ENCODE results near the gene DNAH12. TPM values are rescaled to one million over a fixed set of nuclear protein-coding genes. Genes with fewer than 3 reads are reported as not detected.

Gene DNAH12
- total RNA-seq, 4 donors from 2014 or later = 0.16 to 0.44 (median 0.27) TPM

DNA sequence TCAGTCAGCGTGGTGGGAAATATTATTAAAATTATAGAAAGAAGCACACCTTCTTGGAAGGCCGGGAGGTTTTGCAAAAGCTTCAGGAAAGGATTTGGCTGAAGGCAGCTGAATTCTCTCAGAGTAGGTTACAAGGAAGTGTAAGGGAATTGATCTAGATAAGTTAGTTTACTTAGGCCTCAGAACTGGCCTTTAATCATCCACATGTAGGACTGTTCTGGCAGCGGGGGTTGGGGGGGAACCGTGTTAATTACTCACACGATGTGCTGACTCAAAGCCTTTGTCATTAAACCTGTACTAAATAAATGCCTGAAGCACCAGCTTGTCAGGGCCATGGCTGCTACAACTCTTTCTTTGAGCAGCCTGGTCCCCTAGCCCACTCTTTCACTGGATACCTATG is 264.5 kb downstream of the DNAH12 start:
- TF ChIP-seq CTCF (IDR thresholded peaks at IDR 0.05; ENCODE audit: low read depth) = no peak

DNA sequence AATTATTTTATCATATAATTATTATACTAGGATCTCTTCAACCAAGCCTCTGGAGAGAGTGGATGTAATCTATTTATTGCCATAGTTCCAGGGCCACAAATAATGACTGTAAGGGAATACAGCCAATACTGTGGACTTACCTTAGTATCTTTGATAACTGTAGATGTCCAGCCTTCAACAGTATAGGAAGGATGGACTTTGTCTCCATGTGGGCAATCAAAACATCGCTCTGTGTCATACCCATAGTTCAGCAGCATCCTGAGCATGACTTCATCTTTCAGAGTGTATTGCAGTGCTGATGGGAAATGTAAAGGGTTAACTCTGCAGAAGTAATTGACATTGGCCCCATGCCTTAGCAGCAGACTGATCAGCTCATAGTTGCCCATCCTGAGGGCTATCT is 265.9 kb downstream of the DNAH12 start:
- TF ChIP-seq CTCF (IDR thresholded peaks at IDR 0.05; ENCODE audit: low read depth) = no peak

DNA sequence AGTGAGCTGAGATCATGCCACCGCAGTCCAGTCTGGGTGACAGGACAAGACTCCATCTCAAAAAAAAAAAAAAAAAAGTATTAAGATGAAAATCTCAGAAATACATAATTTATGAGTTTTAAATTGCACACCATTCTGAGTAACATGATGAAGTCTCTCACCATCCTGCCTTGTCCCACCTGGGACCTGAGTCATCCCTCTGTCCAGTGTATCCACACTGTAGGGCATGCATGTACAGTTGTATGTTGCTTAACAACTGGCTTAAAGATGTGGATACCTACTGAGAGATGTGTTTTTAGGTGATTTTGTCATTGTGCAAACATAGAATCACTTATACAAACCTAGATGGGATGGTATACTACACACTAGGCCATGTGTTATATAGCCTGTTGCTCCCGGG is 268.8 kb downstream of the DNAH12 start:
- no peak for TF ChIP-seq CTCF (IDR thresholded peaks at IDR 0.05; ENCODE audit: low read depth)

GRCh38 chr3:57274845-57275244 is 269.3 kb downstream of the DNAH12 start:
- no peak for TF ChIP-seq CTCF (IDR thresholded peaks at IDR 0.05; ENCODE audit: low read depth)

DNA sequence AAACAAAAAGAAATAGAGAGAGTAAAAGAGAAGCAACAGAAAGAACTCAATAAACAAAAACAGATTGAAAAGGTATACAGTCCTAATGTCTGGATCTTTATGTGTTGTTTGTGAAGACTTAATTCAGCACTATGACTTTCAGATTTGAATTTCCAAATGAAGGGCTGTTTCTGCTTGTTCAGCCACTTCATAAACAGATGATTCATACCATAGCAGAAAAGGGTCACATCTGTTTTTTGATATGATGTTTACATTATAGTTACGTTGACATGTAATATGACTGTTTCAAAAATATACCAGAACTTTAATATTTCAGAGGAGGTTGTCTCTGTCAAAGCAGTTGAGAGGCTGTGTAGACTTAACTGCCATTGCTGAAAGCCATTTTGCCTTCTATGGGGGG is 275.7 kb downstream of the DNAH12 start:
- no peak for TF ChIP-seq CTCF (IDR thresholded peaks at IDR 0.05; ENCODE audit: low read depth)

DNA sequence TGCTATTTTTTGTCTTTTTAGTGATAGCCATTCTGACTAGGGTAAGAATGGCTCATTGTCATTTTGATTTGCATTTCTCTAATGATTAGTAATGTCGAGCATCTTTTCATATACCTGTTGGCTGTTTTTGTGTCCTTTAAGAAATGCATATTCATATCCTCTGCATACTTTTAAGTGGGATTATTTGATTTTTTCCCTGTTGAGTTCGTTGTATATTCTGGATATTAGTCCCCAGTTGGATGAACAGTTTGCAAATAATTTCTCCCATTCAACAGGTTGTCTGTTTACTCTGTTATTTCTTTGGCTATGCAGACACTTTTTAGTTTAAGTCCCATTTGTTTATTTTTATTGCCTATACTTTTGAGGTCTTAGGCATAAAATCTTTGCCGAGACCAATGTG is 282.2 kb downstream of the DNAH12 start:
- no peak for TF ChIP-seq CTCF (IDR thresholded peaks at IDR 0.05; ENCODE audit: low read depth)

DNA sequence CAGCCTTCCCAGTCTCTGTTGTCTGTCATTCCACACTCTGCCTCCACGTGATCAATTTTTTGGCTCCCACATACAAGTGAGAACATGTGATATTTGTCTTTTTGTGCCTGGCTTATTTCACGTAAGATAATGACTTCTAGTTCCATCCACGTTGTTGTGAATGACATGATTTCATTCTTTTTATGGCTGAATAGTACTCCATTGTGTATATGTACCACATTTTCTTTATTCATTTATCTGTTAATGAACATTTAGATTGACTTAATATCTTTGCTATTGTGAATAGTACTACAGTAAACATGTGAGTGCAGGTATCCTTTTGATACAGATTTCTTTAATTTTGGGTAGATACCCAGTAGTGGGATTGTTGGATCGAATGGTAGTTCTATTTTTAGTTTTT is 283.0 kb downstream of the DNAH12 start:
- no peak for TF ChIP-seq CTCF (IDR thresholded peaks at IDR 0.05; ENCODE audit: low read depth)

All from subcutaneous adipose tissue (tissue), 4 donors.